Sigmoid colon (tissue), 7 donors: ENCODE data around the gene ACTL6B. TPM values are rescaled to one million over a fixed set of nuclear protein-coding genes. Genes with fewer than 3 reads are reported as not detected.

Experiments used
- DNase-seq: peaks from one replicate; pipeline ENCODE4 v3.0.0-alpha.2; 2019
- H3K27ac ChIP-seq, 4 donors: fragments of 200-600 bp; sonication (generic); one replicate each; pipeline ENCODE4 v1.5.1; 2016 to 2019; ENCODE audit warnings: mild to moderate bottlenecking in 1 of 4
- H3K27me3 ChIP-seq, 3 donors: fragments of 200-600 bp; sonication (generic); one replicate each; pipeline ENCODE4 v1.5.1; 2019; ENCODE audit warnings: mild to moderate bottlenecking in 1 of 3
- H3K36me3 ChIP-seq, 4 donors: fragments of 200-600 bp; sonication (generic); one replicate each; pipeline ENCODE4 v1.5.1; 2016 to 2019
- H3K4me1 ChIP-seq, 4 donors: fragments of 200-600 bp; sonication (generic); one replicate each; pipeline ENCODE4 v1.5.1; 2017 to 2019
- H3K4me3 ChIP-seq, 4 donors: fragments of 200-600 bp; sonication (generic); one replicate each; pipeline ENCODE4 v1.5.1; 2017 to 2019; ENCODE audit warnings: mild to moderate bottlenecking in 2 of 4, moderate library complexity in 1 of 4
- H3K9me3 ChIP-seq, 4 donors: fragments of 200-600 bp in 3 of 4; sonication (generic) in 3 of 4; one replicate each; pipeline versions ENCODE4 v1.5.1 to v1.6.1; 2013 to 2019
- EP300 ChIP-seq, 4 donors: sonication (generic); formaldehyde crosslinking; IDR thresholded peaks; one replicate each; pipeline ENCODE4 v1.6.1; 2017; ENCODE audit warnings: antibody characterized with exemption in 4 of 4
- POLR2A ChIP-seq, 2 donors: fragments of 450-650 bp; IDR thresholded peaks; one replicate each; pipeline ENCODE4 v1.6.1; 2016; ENCODE audit warnings: antibody characterized with exemption in 2 of 2, mild to moderate bottlenecking in 2 of 2, moderate library complexity in 2 of 2
- POLR2AphosphoS5 ChIP-seq, 4 donors: sonication (generic); formaldehyde crosslinking; IDR thresholded peaks; one replicate each; pipeline ENCODE4 v1.6.1; 2017; ENCODE audit warnings: antibody characterized with exemption in 4 of 4
- WGBS, 2 donors: extraction: QIAGEN DNeasy Blood & Tissue Kit; methylation state at CpG; one replicate each; pipeline ENCODE4 v1.1.7; 2013; 5-methylcytosine and 5-hydroxymethylcytosine counted together
- intact Hi-C: fragments of 100-400 bp; cut with DNase I; formaldehyde crosslinking; loops from one replicate; pipeline ENCODE4 v1.15.1; 2023
- polyA plus RNA-seq, 3 donors: library from polyadenylated mRNA; stranded (reverse); fragments of 200-250 nt; gene quantifications; one replicate each; pipeline ENCODE4 v1.2.3, GENCODE V29; 2013
- total RNA-seq, 4 donors: library from RNA; depleted of rRNA; stranded (reverse); fragments of >200 nt; gene quantifications; one replicate each; pipeline ENCODE4 v1.1.0, GENCODE V29; 2016
- TF ChIP-seq, protein P1 (sequence below), 4 experiments: fragments of 450-650 bp in 3 of 4; fragments of 200-600 bp in 1 of 4; IDR thresholded peaks; one replicate each; pipeline ENCODE4 v1.5.1; 2016 to 2019; ENCODE audit warnings: antibody characterized with exemption in 4 of 4, mild to moderate bottlenecking in 3 of 4, moderate library complexity in 2 of 4
- donor health status: healthy with polysubstance abuse.
- donor health status: Bipolar disorder and iron deficiency.
- donor health status: healthy.

The ACTL6B gene
- total and polyA plus RNA-seq, 7 donors, result 0.58 to 0.71 (median 0.68) TPM; not detected in 4

DNA sequence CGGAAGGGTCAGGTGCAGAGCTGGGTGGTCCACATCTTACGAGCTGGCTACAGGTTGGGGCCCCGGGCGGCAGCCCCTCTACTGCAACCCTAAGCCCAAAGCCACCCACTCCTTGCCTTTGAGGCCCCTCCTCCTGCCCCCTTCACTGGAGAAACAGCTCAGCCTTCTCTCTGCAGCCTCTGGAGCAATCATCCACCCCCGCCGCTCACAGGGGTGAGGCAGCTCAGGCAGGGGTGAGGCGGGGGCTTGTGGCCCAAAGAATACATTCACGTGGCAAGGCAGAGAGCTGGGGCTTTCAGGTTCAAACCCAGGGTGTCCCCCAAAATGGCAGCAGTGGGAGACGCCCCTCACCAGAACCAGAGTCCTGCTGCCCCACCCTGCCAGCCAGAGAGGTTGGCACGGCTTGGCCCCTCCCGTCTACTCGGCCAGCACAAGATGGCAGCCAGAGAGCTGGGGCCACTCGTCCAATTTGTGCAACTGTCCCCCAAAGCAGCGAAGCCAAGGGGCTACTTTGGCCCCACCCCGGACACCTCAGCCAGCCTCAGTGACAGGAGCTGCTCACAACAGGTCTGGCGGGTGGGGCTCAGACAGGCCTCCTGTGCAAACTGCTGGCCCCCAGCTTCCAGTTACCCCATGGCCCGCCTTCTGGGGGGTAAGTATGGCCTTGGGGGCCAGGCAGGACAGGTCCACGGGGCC is 24.5 kb upstream of the ACTL6B start:
- WGBS, 2 donors, result 81 to 87% methylated on average over 18 of the region's 18 CpGs
- no peak overlapping the region for H3K4me3 ChIP-seq
- H3K27me3 ChIP-seq, result no peaks in the 10 kb centered on the region
- TF ChIP-seq POLR2AphosphoS5 (IDR thresholded peaks at IDR 0.05), result peak in 1 of 4 donors; percentile 24
- TF ChIP-seq, protein P1, sequence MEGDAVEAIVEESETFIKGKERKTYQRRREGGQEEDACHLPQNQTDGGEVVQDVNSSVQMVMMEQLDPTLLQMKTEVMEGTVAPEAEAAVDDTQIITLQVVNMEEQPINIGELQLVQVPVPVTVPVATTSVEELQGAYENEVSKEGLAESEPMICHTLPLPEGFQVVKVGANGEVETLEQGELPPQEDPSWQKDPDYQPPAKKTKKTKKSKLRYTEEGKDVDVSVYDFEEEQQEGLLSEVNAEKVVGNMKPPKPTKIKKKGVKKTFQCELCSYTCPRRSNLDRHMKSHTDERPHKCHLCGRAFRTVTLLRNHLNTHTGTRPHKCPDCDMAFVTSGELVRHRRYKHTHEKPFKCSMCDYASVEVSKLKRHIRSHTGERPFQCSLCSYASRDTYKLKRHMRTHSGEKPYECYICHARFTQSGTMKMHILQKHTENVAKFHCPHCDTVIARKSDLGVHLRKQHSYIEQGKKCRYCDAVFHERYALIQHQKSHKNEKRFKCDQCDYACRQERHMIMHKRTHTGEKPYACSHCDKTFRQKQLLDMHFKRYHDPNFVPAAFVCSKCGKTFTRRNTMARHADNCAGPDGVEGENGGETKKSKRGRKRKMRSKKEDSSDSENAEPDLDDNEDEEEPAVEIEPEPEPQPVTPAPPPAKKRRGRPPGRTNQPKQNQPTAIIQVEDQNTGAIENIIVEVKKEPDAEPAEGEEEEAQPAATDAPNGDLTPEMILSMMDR (IDR thresholded peaks at IDR 0.05), result no peak
- peak; percentile 70 for DNase-seq
- intact Hi-C loops, result no loop called here
- H3K36me3 ChIP-seq, result peaks cover 60 to 90% (median 75%) of the 10 kb centered on the region in 4 donors
- peak overlapping the region; percentile 58 to 98 (median 66) for H3K27ac ChIP-seq
- no peaks in the 10 kb centered on the region for H3K9me3 ChIP-seq
- H3K4me1 ChIP-seq, result peaks cover 0 to 26% (median 21%) of the 10 kb centered on the region in 4 donors

DNA sequence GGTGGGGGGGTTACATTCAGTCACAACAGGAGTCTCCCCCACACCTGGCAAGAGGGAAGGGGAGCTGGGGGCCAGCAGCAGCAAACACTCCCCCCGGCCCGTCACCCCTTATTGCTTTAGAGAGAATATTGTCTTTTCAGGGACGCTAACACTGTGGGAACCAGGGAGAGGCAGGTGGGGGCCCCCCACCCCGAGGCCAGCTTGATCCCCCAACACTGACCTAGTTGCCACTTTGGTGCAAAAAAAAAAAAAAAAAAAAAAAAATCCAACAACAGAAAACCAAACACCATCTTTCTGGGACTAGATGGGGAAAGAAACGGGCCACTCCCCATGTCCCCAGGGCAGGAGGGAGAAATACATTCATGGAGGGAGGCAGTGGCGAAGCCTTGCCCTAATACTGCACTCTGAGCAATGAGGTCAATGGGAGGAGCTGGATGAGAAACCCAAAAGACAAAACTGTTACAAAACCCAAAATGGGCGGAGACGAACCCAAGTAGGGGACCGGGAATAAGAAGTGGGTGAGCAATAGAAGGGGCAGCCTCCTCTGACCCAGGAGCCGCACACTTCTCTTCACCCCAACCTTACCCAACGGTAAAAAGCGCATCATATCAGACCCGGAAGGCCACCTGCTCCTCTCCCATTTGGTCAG is 23.8 kb upstream of the ACTL6B start:
- peaks cover 53 to 83% (median 69%) of the 10 kb centered on the region in 4 donors for H3K36me3 ChIP-seq
- WGBS, 2 donors, result 77% methylated on average over 13 of the region's 13 CpGs
- H3K4me1 ChIP-seq, result peaks cover 0 to 26% (median 24%) of the 10 kb centered on the region in 4 donors
- H3K9me3 ChIP-seq, result no peaks in the 10 kb centered on the region
- TF ChIP-seq, protein P1 (IDR thresholded peaks at IDR 0.05), result no peak
- TF ChIP-seq POLR2A (IDR thresholded peaks at IDR 0.05) (no peak), EP300 (IDR thresholded peaks at IDR 0.05) (no peak), POLR2AphosphoS5 (IDR thresholded peaks at IDR 0.05) (peak in 1 of 4 donors; percentile 26)
- no peaks in the 10 kb centered on the region for H3K27me3 ChIP-seq
- intact Hi-C loops, result loop anchor here (5.0 kb wide), 1 partner anchor 213 kb away; no protein-coding TSS in a partner anchor
- peak overlapping the region; percentile 61 to 98 (median 67) for H3K27ac ChIP-seq
- H3K4me3 ChIP-seq, result no peak overlapping the region
- peak; percentile 83 for DNase-seq

DNA sequence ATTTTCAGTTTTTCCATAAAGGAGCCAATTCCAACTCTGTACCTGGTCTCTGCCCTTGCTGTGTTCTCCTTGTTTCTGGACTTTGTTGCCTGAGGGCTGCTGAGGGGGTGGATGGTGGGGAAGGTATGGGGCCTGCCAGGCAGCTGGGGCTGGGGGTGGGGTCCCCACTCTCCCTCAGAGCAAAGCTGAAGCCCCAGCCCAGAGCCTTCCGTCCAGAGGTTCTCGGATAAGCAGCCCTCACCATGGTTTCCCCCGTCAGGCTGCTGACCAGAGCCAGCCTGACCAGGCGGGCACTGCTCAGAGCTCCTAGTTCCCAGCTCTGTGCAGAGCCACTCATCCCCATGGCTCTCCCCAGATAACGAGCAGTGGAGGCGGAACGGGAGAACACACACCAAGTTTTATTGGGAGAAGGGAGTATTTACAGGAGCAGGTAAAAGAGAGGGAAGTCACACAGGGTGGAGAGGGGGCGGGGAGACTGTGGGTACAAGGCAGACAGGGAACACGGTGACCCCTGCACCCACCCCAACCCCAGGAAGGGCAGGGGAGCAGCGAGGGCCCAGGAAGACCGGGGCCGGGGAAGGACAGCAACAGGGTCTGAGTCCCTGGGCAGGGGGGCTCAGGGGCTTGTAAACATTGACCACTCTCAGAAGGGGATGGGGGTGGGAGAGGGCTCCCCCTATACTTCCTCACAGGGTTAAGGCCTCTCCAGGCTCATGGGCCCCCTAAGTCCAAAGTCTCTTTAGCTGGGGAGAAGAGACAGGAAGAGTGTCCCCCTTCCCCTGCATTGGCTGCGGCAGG is 23.1 kb upstream of the ACTL6B start:
- WGBS, 2 donors, result 63 to 70% methylated on average over 13 of the region's 13 CpGs
- peak; percentile 70 for DNase-seq
- Histone ChIP-seq H3K27me3 (no peaks in the 10 kb centered on the region), H3K4me3 (no peak overlapping the region), H3K4me1 (peaks cover 0 to 26% (median 24%) of the 10 kb centered on the region in 4 donors), H3K27ac (peak overlapping the region; percentile 45 to 98 (median 67)), H3K36me3 (peaks cover 46 to 76% (median 61%) of the 10 kb centered on the region in 4 donors), H3K9me3 (no peaks in the 10 kb centered on the region)
- no peak for TF ChIP-seq EP300 (IDR thresholded peaks at IDR 0.05)
- no peak for TF ChIP-seq POLR2AphosphoS5 (IDR thresholded peaks at IDR 0.05)
- TF ChIP-seq, protein P1 (IDR thresholded peaks at IDR 0.05), result no peak
- no peak for TF ChIP-seq POLR2A (IDR thresholded peaks at IDR 0.05)
- intact Hi-C loops, result loop anchor here (5.0 kb wide), 1 partner anchor 212 kb away; no protein-coding TSS in a partner anchor

GRCh38 chr7:100678291-100678984 is 22.2 kb upstream of the ACTL6B start:
- 85% methylated on average over 35 of the region's 35 CpGs for WGBS, 2 donors

More at GRCh38 chr7:100678291-100678984, 22.2 kb upstream of the ACTL6B start:
- H3K4me3 ChIP-seq, result no peak overlapping the region
- H3K27ac ChIP-seq, result peak overlapping the region; percentile 45 to 98 (median 67)
- intact Hi-C loops, result loop anchor here (5.0 kb wide), 1 partner anchor 211 kb away; no protein-coding TSS in a partner anchor
- H3K9me3 ChIP-seq, result no peaks in the 10 kb centered on the region
- no peaks in the 10 kb centered on the region for H3K27me3 ChIP-seq
- TF ChIP-seq EP300 (IDR thresholded peaks at IDR 0.05) (no peak), POLR2AphosphoS5 (IDR thresholded peaks at IDR 0.05) (peak in 2 of 4 donors; percentile 35 to 50)
- peaks cover 37 to 67% (median 53%) of the 10 kb centered on the region in 4 donors for H3K36me3 ChIP-seq
- DNase-seq, result peak; percentile 68
- H3K4me1 ChIP-seq, result peaks cover 0 to 26% (median 24%) of the 10 kb centered on the region in 4 donors
